Smooth muscle cell of the pulmonary artery (primary cell): Measurements from ENCODE around the gene KRTAP8-1. TPM values are rescaled to one million over a fixed set of nuclear protein-coding genes. Genes with fewer than 3 reads are reported as not detected.

Source experiments
- total RNA-seq: library from RNA; depleted of rRNA; stranded (reverse); fragments of >200 nt; gene quantifications from 2 replicates; pipeline ENCODE4 v1.2.3, GENCODE V29; 2014

The KRTAP8-1 gene, protein sequence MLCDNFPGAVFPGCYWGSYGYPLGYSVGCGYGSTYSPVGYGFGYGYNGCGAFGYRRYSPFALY
- not detected in 2 replicates for total RNA-seq

DNA sequence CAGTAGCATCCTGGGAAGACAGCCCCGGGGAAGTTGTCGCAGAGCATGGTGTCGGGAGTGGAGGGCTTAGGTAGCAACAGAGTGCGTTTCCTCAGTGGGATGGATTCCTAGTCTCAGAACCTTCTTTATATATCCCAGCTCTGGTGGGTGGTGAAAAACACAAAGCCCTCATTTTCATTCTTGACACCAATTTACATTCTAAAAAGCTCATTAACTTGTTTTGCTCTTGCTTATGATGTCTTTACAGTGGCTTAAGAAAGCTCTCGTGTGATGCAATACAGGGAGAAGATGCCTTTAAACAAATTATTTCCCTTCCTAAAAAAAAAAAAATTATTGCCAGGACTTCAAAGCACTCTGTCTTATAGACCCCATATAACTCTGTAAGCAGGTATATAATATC, at the start of gene KRTAP8-1:
KRTAP8-1 (minus strand) TSS at position 101 of the 400 bp plus-strand sequence; CDS start at position 47, 54 bp downstream.

GRCh38 chr21:30829659-30830058, 16.6 kb upstream of the KRTAP8-1 start, which contains the start of gene KRTAP7-1:
KRTAP7-1 (minus strand) TSS chr21:30829759; CDS start chr21:30829698, 61 bp downstream.

Other genes starting within 250 kb of the KRTAP8-1 start
- gene KRTAP22-2, start 222.9 kb downstream of the KRTAP8-1 start, total RNA-seq = not detected in 2 replicates
- not detected in 2 replicates for gene KRTAP6-3, start 220.8 kb downstream of the KRTAP8-1 start, total RNA-seq
- not detected in 2 replicates for gene KRTAP6-2, start 214.4 kb downstream of the KRTAP8-1 start, total RNA-seq
- not detected in 2 replicates for gene KRTAP22-1, start 212.2 kb downstream of the KRTAP8-1 start, total RNA-seq
- gene KRTAP6-1, start 199.3 kb downstream of the KRTAP8-1 start, total RNA-seq = not detected in 2 replicates
- gene KRTAP20-1, start 196.8 kb downstream of the KRTAP8-1 start, total RNA-seq = not detected in 2 replicates
- not detected in 2 replicates for gene KRTAP20-4, start 192.6 kb downstream of the KRTAP8-1 start, total RNA-seq
- gene KRTAP20-2, start 178.1 kb downstream of the KRTAP8-1 start, total RNA-seq = not detected in 2 replicates
- gene KRTAP20-3, start 170.4 kb downstream of the KRTAP8-1 start, total RNA-seq = not detected in 2 replicates
- not detected in 2 replicates for gene KRTAP21-3, start 94.5 kb downstream of the KRTAP8-1 start, total RNA-seq
- not detected in 2 replicates for gene KRTAP21-2, start 66.0 kb downstream of the KRTAP8-1 start, total RNA-seq
- not detected in 2 replicates for gene KRTAP21-1, start 57.8 kb downstream of the KRTAP8-1 start, total RNA-seq
- not detected in 2 replicates for gene KRTAP7-1, start 16.5 kb upstream of the KRTAP8-1 start, total RNA-seq
- gene KRTAP11-1, start 68.3 kb upstream of the KRTAP8-1 start, total RNA-seq = not detected in 2 replicates
- not detected in 2 replicates for gene KRTAP19-8, start 225.2 kb upstream of the KRTAP8-1 start, total RNA-seq